Heart left ventricle (tissue), 16 donors: ENCODE data around the gene ADGRA1. TPM values are rescaled to one million over a fixed set of nuclear protein-coding genes. Genes with fewer than 3 reads are reported as not detected.
A peak's percentile ranks its signal among the peaks of the same experiment; 100 is the strongest.
"Not testable (repeated sequence)": the region's sequence is repeated elsewhere in the genome, so short reads cannot be mapped to it uniquely, and the experiment has no call there.

Experiments
- ATAC-seq, 4 donors: fragments of 200-7000 bp; cut with Tn5 transposase; one replicate each; pipeline ENCODE4 v1.9.1; 2020 to 2022; ENCODE audit warnings: moderate library complexity in 4 of 4, mild to moderate bottlenecking in 3 of 4, moderate number of reproducible peaks in 1 of 4
- DNase-seq, 5 donors: peaks; one replicate each; pipeline ENCODE4 v3.0.0-alpha.2; 2020
- H3K27ac ChIP-seq, 12 donors: fragments of 200-600 bp; sonication (generic) in 4 of 12; one replicate each; pipeline versions ENCODE4 v1.5.0 to v1.8.0; 2016 to 2022; ENCODE audit warnings: mild to moderate bottlenecking in 2 of 12
- H3K27me3 ChIP-seq, 9 donors: fragments of 200-600 bp; sonication (generic) in 2 of 9; one replicate each; pipeline versions ENCODE4 v1.5.1 to v1.8.0; 2016 to 2022; ENCODE audit warnings: mild to moderate bottlenecking in 3 of 9
- H3K36me3 ChIP-seq, 9 donors: fragments of 200-600 bp; sonication (generic) in 2 of 9; one replicate each; pipeline versions ENCODE4 v1.5.0 to v1.8.0; 2018 to 2022; ENCODE audit warnings: mild to moderate bottlenecking in 2 of 9
- H3K4me1 ChIP-seq, 12 donors: fragments of 200-600 bp; sonication (generic) in 4 of 12; one replicate each; pipeline versions ENCODE4 v1.5.0 to v1.8.0; 2016 to 2022; ENCODE audit warnings: mild to moderate bottlenecking in 3 of 12
- H3K4me3 ChIP-seq, 12 donors: fragments of 200-600 bp; sonication (generic) in 4 of 12; one replicate each; pipeline versions ENCODE4 v1.5.0 to v1.8.0; 2017 to 2022; ENCODE audit warnings: mild to moderate bottlenecking in 9 of 12, moderate library complexity in 4 of 12
- H3K9me3 ChIP-seq, 12 donors: fragments of 200-600 bp; sonication (generic) in 4 of 12; one replicate each; pipeline versions ENCODE4 v1.5.0 to v1.8.0; 2016 to 2022; ENCODE audit warnings: mild to moderate bottlenecking in 1 of 12
- POLR2A ChIP-seq, 2 donors: fragments of 450-650 bp; IDR thresholded peaks; one replicate each; pipeline ENCODE4 v1.6.1; 2017; ENCODE audit warnings: antibody characterized with exemption in 2 of 2, mild to moderate bottlenecking in 2 of 2, moderate library complexity in 2 of 2
- WGBS, 4 donors: extraction: QIAGEN DNeasy Blood & Tissue Kit in 2 of 4; methylation state at CpG; one replicate each; pipeline versions ENCODE4 v1.1.5 to v1.1.7; 2013 to 2018; 5-methylcytosine and 5-hydroxymethylcytosine counted together
- intact Hi-C, 10 donors: fragments of 100-400 bp; cut with DNase I; formaldehyde crosslinking; loops; one replicate each; pipeline versions ENCODE4 v1.11.1 to v1.14.2; 2022
- polyA plus RNA-seq, 2 donors: library from polyadenylated mRNA; stranded (reverse); fragments of 200-250 nt; gene quantifications; one replicate each; pipeline ENCODE4 v1.2.3, GENCODE V29; 2013
- total RNA-seq, 9 donors: library from RNA; depleted of rRNA in 2 of 9; stranded (reverse); fragments of >200 nt in 2 of 9; fragmentation: NEBNext Ultra II Directional in 3 of 9; extraction: Animal tissue kit (Norgen Biotek cat#: 25700) in 3 of 9; gene quantifications; one replicate each; pipeline versions ENCODE4 v1.1.0 to v1.2.4, GENCODE V29; 2016 to 2023
- TF ChIP-seq, protein P1 (sequence below), 12 donors: fragments of 200-600 bp; sonication (generic) in 4 of 12; IDR thresholded peaks; one replicate each; pipeline versions ENCODE4 v1.5.0 to v1.8.0; 2018 to 2022; ENCODE audit warnings: antibody characterized with exemption in 12 of 12, mild to moderate bottlenecking in 5 of 12
- donor health status: ischemic (EF 13 %, LVEDD 7.1; RV severe dilation, severe dysfunction).
- donor health status: healthy with polysubstance abuse.
- donor health status: DM: no; HTN: yes; CAD: no.
- donor health status: DM: no; HTN: no; CAD: no.
- donor health status: ischemic (EF 25% LVEDD 6.9; RV normal size, moderate dysfunction).
- donor health status: ischemic (EF 25% LVEDD 5.7; RV mildly dilated, moderate dysfunction).
- donor health status: healthy.
- donor health status: DM: yes; HTN: yes; CAD: no.
- donor health status: ischemic (EF 35%, LVEDD 5.7; RV mildly dilated, moderate dysfunction).
- donor health status: nonischemic (EF 11% LVEDD 7.7; RV severe dilation, severe dysfunction).
- donor health status: DM: yes; HTN: yes; CAD: no.
- donor health status: PGD.
- donor health status: ischemic (EF 29% LVEDD 5.4; RV normal size, mild dysfunction).
- donor health status: nonischemic (EF 23%, LVEDD 6.1; RV moderate dilation, normal function).

Gene ADGRA1
- total and polyA plus RNA-seq, 11 donors, result 0.03 to 0.19 (median 0.13) TPM; not detected in 8

DNA sequence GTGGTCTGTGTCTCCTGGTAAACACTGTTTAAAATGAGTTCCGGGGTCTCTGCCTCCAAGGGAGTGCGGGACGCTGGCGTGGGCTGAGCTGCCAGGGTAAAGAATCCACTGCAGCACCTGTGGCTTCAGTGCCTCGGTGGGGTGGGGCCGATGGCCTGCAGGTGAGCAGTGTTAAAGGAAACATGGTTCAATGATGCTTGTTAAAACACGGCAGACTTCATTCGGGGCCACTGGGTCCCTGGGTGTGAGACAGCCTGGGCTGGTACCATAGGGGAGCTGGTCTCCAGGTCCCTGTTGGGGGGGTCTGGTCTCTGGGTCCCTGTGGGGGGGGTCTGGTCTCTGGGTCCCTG, 47.4 kb downstream of the ADGRA1 start:
- no peaks in the 10 kb centered on the region for H3K36me3 ChIP-seq
- peaks cover 0 to 5% (median 0%) of the 10 kb centered on the region in 9 donors for H3K27me3 ChIP-seq
- ATAC-seq (no peak), DNase-seq (peak in 2 of 5 donors; percentile 8 to 13)
- H3K27ac ChIP-seq, result no peak overlapping the region
- no peaks in the 10 kb centered on the region for H3K4me1 ChIP-seq
- 69 to 77% (median 75%) methylated on average over 6 to 8 of the region's 8 CpGs for WGBS, 4 donors
- H3K9me3 ChIP-seq, result no peaks in the 10 kb centered on the region
- TF ChIP-seq, protein P1, sequence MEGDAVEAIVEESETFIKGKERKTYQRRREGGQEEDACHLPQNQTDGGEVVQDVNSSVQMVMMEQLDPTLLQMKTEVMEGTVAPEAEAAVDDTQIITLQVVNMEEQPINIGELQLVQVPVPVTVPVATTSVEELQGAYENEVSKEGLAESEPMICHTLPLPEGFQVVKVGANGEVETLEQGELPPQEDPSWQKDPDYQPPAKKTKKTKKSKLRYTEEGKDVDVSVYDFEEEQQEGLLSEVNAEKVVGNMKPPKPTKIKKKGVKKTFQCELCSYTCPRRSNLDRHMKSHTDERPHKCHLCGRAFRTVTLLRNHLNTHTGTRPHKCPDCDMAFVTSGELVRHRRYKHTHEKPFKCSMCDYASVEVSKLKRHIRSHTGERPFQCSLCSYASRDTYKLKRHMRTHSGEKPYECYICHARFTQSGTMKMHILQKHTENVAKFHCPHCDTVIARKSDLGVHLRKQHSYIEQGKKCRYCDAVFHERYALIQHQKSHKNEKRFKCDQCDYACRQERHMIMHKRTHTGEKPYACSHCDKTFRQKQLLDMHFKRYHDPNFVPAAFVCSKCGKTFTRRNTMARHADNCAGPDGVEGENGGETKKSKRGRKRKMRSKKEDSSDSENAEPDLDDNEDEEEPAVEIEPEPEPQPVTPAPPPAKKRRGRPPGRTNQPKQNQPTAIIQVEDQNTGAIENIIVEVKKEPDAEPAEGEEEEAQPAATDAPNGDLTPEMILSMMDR (IDR thresholded peaks at IDR 0.05), result no peak
- no peak for TF ChIP-seq POLR2A (IDR thresholded peaks at IDR 0.05)
- no peak overlapping the region for H3K4me3 ChIP-seq
- intact Hi-C loops, result loop anchor here in 1 of 10 donors (10.0 kb wide), 1 partner anchor 470 kb away; no protein-coding TSS in a partner anchor

DNA sequence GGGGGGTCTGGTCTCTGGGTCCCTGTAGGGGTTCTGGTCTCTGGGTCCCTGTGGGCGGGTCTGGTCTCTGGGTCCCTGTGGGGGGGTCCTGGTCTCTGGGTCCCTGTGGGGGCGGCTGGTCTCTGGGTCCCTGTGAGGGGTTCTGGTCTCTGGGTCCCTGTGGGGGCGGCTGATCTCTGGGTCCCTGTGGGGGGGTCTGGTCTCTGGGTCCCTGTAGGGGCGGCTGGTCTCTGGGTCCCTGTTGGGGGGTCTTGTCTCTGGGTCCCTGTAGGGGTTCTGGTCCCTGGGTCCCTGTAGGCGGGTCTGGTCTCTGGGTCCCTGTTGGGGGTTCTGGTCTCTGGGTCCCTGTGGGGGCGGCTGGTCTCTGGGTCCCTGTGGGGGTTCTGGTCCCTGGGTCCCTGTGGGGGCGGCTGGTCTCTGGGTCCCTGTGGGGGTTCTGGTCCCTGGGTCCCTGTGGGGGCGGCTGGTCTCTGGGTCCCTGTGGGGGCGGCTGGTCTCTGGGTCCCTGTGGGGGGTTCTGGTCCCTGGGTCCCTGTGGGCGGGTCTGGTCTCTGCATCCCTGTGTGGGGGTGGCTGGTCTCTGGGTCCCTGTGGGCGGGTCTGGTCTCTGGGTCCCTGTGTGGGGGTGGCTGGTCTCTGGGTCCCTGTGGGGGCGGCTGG, 49.9 kb downstream of the ADGRA1 start:
- H3K4me1 ChIP-seq, H3K4me3 ChIP-seq, ATAC-seq, H3K27ac ChIP-seq, H3K36me3 ChIP-seq, H3K9me3 ChIP-seq: not testable (repeated sequence)
- peaks cover 7 to 28% (median 18%) of the 10 kb centered on the region in 9 donors for H3K27me3 ChIP-seq
- DNase-seq, result peak in 2 of 5 donors; percentile 20 to 52
- intact Hi-C loops, result loop anchor here in 1 of 10 donors (10.0 kb wide), 1 partner anchor 473 kb away; no protein-coding TSS in a partner anchor
- WGBS, 4 donors, result 86 to 90% (median 90%) methylated on average over 5 to 12 of the region's 12 CpGs; no CpG with 5 or more reads in 1 of the 4 donors

DNA sequence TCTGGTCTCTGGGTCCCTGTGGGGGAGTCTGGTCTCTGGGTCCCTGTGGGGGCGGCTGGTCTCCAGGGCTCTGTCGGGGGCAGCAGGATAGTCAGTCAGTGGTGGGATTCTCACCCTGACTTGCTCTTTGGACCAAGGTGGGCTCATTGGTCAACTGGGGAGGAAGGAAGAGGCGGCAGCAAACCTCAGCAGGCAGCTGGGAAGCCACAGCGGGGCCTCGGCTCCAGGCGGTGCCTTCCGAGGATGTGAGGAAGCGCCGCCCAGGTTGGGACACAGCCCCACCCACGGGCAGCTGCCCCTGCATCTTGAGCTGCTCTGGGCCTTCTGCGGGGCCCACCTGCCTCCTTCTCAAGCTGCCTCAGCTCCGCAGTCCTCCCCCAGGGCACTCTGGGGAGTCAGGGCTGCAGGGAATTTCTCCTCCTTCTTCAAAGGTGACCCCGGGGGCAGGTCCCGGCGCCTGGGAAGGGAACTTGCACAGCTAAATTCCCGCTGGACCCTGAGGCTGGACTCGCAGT, 51.9 kb downstream of the ADGRA1 start:
- WGBS, 4 donors, result 23 to 74% (median 37%) methylated on average over 11 to 17 of the region's 17 CpGs
- no peak for TF ChIP-seq POLR2A (IDR thresholded peaks at IDR 0.05)
- TF ChIP-seq, protein P1 (IDR thresholded peaks at IDR 0.05), result no peak
- Histone ChIP-seq H3K9me3 (no peaks in the 10 kb centered on the region), H3K27ac (no peak overlapping the region), H3K27me3 (peaks cover 7 to 46% (median 27%) of the 10 kb centered on the region in 9 donors), H3K36me3 (no peaks in the 10 kb centered on the region), H3K4me1 (peaks cover 0 to 6% (median 0%) of the 10 kb centered on the region in 12 donors), H3K4me3 (no peak overlapping the region)
- DNase-seq (peak in 3 of 5 donors; percentile 12 to 19 (median 13)), ATAC-seq (no peak)
- intact Hi-C loops, result loop anchor here in 1 of 10 donors (10.0 kb wide), 1 partner anchor 475 kb away; no protein-coding TSS in a partner anchor

DNA sequence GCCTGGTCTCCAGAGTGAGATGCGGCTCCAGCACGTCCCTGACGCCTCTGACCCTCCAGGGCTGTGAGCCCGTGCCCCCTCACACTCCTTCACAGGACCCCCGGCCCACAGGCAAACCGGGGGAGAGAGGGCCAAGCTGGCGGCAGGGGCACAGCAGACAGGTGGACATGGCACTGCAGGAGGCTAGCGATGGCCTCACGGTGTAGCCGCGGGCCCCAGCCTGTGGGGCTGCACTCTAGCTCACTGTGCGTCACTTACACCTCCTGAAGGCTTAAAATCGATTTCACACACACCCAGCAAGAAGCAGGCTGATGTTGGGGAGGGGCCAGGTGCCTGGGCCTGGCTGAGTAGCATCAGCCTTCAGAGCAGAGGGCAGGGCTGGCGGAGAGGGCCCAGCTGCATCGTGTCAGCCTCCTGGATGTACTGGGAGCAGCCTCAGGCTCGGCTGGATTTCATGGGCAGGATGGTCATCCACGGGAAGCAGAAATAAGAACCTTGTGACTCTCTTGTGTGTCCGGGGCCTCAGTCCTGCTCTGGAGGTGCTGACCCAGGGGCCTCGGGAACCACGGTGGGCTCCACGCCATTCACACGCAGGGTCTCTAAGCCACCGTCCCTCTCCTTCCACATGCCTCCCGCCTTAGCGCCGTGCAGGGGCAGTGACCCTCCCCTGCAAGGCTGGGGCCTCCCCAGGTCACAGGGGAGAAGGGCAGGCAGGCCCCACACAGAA, 52.9 kb downstream of the ADGRA1 start:
- peak in 1 of 4 donors; percentile 39 for ATAC-seq
- H3K27ac ChIP-seq, result no peak overlapping the region
- intact Hi-C loops, result no loop called here
- H3K9me3 ChIP-seq, result no peaks in the 10 kb centered on the region
- H3K27me3 ChIP-seq, result peaks cover 11 to 56% (median 33%) of the 10 kb centered on the region in 9 donors
- no peak overlapping the region for H3K4me3 ChIP-seq
- TF ChIP-seq, protein P1 (IDR thresholded peaks at IDR 0.05), result no peak
- no peak for TF ChIP-seq POLR2A (IDR thresholded peaks at IDR 0.05)
- WGBS, 4 donors, result 53 to 75% (median 67%) methylated on average over 17 to 26 of the region's 26 CpGs
- H3K4me1 ChIP-seq, result peaks cover 0 to 6% (median 0%) of the 10 kb centered on the region in 12 donors
- H3K36me3 ChIP-seq, result no peaks in the 10 kb centered on the region
- DNase-seq, result peak in 3 of 5 donors; percentile 10 to 17 (median 16)
